ENCODE results near the gene DCP1B. TPM values are rescaled to one million over a fixed set of nuclear protein-coding genes. Genes with fewer than 3 reads are reported as not detected.

The DCP1B gene
- total and polyA plus RNA-seq, 2 donors (not counting 3 experiments of a cell fraction or from before 2014, with no cell fraction given): 11.2 to 19.8 TPM

GRCh38 chr12:1928439-1929121 lies 75.7 kb downstream of the DCP1B start:
- ChIA-PET CTCF (interaction anchor here (4.0 kb wide), 1 partner anchor 11 kb away, joined by 18 read pairs; no protein-coding TSS in a partner anchor), POLR2A (no interaction called here)
- intact Hi-C loops (cut with micrococcal nuclease) (no loop called here), dilution Hi-C loops (cut with MboI; ENCODE audit: extremely low pct_ligation_motif_present, low sequenced_read_pairs) (loop anchor here (25.0 kb wide), 1 partner anchor 291 kb away; the partner anchor contains the start of gene WNT5B)
- no peaks in the 10 kb centered on the region for H3K79me2 ChIP-seq (ENCODE audit: control insufficient read depth, insufficient read depth, low read length)
- no peak overlapping the region for H2AFZ ChIP-seq (ENCODE audit: low read depth, low read length)
- H3K9me3 ChIP-seq (replicated peaks; ENCODE audit: control insufficient read depth, insufficient read depth, low read length): no peaks in the 10 kb centered on the region
- no peak overlapping the region for H3K4me3 ChIP-seq (replicated peaks in 1 of 3; ENCODE audit: insufficient read depth in 1 of 3, low read depth in 1 of 3, low read length in 3 of 3)
- H3K36me3 ChIP-seq (ENCODE audit: control insufficient read depth in 2 of 2, extremely low read depth in 1 of 2, insufficient read depth in 2 of 2, low read length in 2 of 2): no peaks in the 10 kb centered on the region
- no peak for TF ChIP-seq GATA2 (IDR thresholded peaks at IDR 0.05; ENCODE audit: insufficient read depth, insufficient read length, low read depth, low read length)
- no peak for TF ChIP-seq POLR2AphosphoS5 (IDR thresholded peaks at IDR 0.05; ENCODE audit: insufficient read depth, low read depth, low read length)
- no peak for TF ChIP-seq FOS (IDR thresholded peaks at IDR 0.05; ENCODE audit: borderline replicate concordance, insufficient read depth, low read length)
- TF ChIP-seq POLR2A (IDR thresholded peaks at IDR 0.05; ENCODE audit: low read depth, low read length): no peak
- no peak for TF ChIP-seq MYC (IDR thresholded peaks at IDR 0.05; ENCODE audit: low read depth, low read length)
- TF ChIP-seq EZH2 (IDR thresholded peaks at IDR 0.05; ENCODE audit: borderline replicate concordance, low read depth, low read length, severe bottlenecking): no peak
- TF ChIP-seq, protein P1, sequence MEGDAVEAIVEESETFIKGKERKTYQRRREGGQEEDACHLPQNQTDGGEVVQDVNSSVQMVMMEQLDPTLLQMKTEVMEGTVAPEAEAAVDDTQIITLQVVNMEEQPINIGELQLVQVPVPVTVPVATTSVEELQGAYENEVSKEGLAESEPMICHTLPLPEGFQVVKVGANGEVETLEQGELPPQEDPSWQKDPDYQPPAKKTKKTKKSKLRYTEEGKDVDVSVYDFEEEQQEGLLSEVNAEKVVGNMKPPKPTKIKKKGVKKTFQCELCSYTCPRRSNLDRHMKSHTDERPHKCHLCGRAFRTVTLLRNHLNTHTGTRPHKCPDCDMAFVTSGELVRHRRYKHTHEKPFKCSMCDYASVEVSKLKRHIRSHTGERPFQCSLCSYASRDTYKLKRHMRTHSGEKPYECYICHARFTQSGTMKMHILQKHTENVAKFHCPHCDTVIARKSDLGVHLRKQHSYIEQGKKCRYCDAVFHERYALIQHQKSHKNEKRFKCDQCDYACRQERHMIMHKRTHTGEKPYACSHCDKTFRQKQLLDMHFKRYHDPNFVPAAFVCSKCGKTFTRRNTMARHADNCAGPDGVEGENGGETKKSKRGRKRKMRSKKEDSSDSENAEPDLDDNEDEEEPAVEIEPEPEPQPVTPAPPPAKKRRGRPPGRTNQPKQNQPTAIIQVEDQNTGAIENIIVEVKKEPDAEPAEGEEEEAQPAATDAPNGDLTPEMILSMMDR (IDR thresholded peaks at IDR 0.05; ENCODE audit: extremely low read depth in 1 of 2, insufficient read depth in 1 of 2, low read depth in 1 of 2, low read length in 2 of 2): no peak
- TF ChIP-seq JUN (IDR thresholded peaks at IDR 0.05; ENCODE audit: borderline replicate concordance, insufficient read depth, insufficient read length, low read depth): no peak
- TF ChIP-seq MAX (IDR thresholded peaks at IDR 0.05; ENCODE audit: insufficient read depth, insufficient read length): no peak
- no peaks in the 10 kb centered on the region for H4K20me1 ChIP-seq (replicated peaks; ENCODE audit: control insufficient read depth, extremely low read depth, insufficient read depth, low read length)
- H3K4me2 ChIP-seq (ENCODE audit: insufficient read depth, low read length): no peak overlapping the region
- no peaks in the 10 kb centered on the region for H3K9me1 ChIP-seq (replicated peaks; ENCODE audit: control insufficient read depth, extremely low read depth, insufficient read depth, low read length)
- H3K27me3 ChIP-seq (ENCODE audit: control insufficient read depth in 2 of 2, insufficient read depth in 2 of 2, low read length in 2 of 2): peaks cover 0 to 9% of the 10 kb centered on the region in 2 experiments
- no TSS peak for BruUV-seq (replicated peaks)
- no peak for DNase-seq (ENCODE audit: low read depth, low spot score)
- no peak for FAIRE-seq
- H3K27ac ChIP-seq (ENCODE audit: insufficient read depth, low read depth, low read length): no peak overlapping the region
- H3K9ac ChIP-seq (replicated peaks; ENCODE audit: extremely low read depth, insufficient read depth, low read length): no peak overlapping the region
- H3K4me1 ChIP-seq (ENCODE audit: control insufficient read depth, extremely low read depth, insufficient read depth, low read length): no peaks in the 10 kb centered on the region

All from endothelial cell of umbilical vein (primary cell).